Mesendoderm (in vitro differentiated cells): ENCODE measurements around the gene OBP2B.
"Not testable (repeated sequence)": the region's sequence is repeated elsewhere in the genome, so short reads cannot be mapped to it uniquely, and the experiment has no call there.

Experiments
- DNase-seq: peaks from one replicate; pipeline ENCODE4 v3.0.0; 2013
- H2AK5ac ChIP-seq: 2 replicates; pipeline ENCODE4 v1.6.1; 2013; ENCODE audit warnings: low read length, inconsistent platforms
- H2BK120ac ChIP-seq: 2 replicates; pipeline ENCODE4 v1.6.1; 2013; ENCODE audit warnings: low read depth, mild to moderate bottlenecking, low read length, moderate library complexity, mixed read lengths
- H2BK15ac ChIP-seq: replicated peaks from 2 replicates; pipeline ENCODE4 v1.6.1; 2013; ENCODE audit warnings: low read depth, mild to moderate bottlenecking, moderate library complexity
- H2BK5ac ChIP-seq: 2 replicates; pipeline ENCODE4 v1.6.1; 2013; ENCODE audit warnings: low read length, inconsistent platforms
- H3K18ac ChIP-seq: 2 replicates; pipeline ENCODE4 v1.6.1; 2013; ENCODE audit warnings: mild to moderate bottlenecking, low read length, mixed read lengths
- H3K23ac ChIP-seq: one replicate; pipeline ENCODE4 v1.6.1; 2013; ENCODE audit warnings: low read length
- H3K27ac ChIP-seq: 2 replicates; pipeline ENCODE4 v1.5.1; 2013; ENCODE audit warnings: low read depth, mild to moderate bottlenecking, inconsistent platforms, low read length, moderate library complexity
- H3K27me3 ChIP-seq: 2 replicates; pipeline ENCODE4 v1.6.1; 2013; ENCODE audit warnings: low read length, control low read depth, mild to moderate bottlenecking, inconsistent platforms; ENCODE audit not compliant: insufficient read depth, poor library complexity
- H3K36me3 ChIP-seq: 2 replicates; pipeline ENCODE4 v1.6.1; 2013; ENCODE audit warnings: low read length, inconsistent platforms; ENCODE audit not compliant: control insufficient read depth, insufficient read depth
- H3K4ac ChIP-seq: one replicate; pipeline ENCODE4 v1.6.1; 2013; ENCODE audit warnings: low read depth, mild to moderate bottlenecking, low read length, moderate library complexity
- H3K4me1 ChIP-seq: 2 replicates; pipeline ENCODE4 v1.6.1; 2013; ENCODE audit warnings: low read depth, low read length, inconsistent platforms; ENCODE audit not compliant: control insufficient read depth
- H3K4me2 ChIP-seq: 2 replicates; pipeline ENCODE4 v1.6.1; 2013; ENCODE audit warnings: low read length
- H3K4me3 ChIP-seq: 2 replicates; pipeline ENCODE4 v1.5.1; 2013; ENCODE audit warnings: mild to moderate bottlenecking, low read length
- H3K56ac ChIP-seq: one replicate; pipeline ENCODE4 v1.6.1; 2013; ENCODE audit warnings: low read length
- H3K79me1 ChIP-seq: 2 replicates; pipeline ENCODE4 v1.6.1; 2013; ENCODE audit warnings: low read length, inconsistent platforms
- H3K79me2 ChIP-seq: 2 replicates; pipeline ENCODE4 v1.6.1; 2013; ENCODE audit warnings: mild to moderate bottlenecking, low read length; ENCODE audit not compliant: control insufficient read depth, insufficient read depth
- H3K9ac ChIP-seq: 2 replicates; pipeline ENCODE4 v1.6.1; 2013; ENCODE audit warnings: low read length, inconsistent platforms
- H4K5ac ChIP-seq: one replicate; pipeline ENCODE4 v1.6.1; 2013; ENCODE audit warnings: low read length
- H4K8ac ChIP-seq: one replicate; pipeline ENCODE4 v1.6.1; 2013; ENCODE audit warnings: low read depth, mild to moderate bottlenecking, control low read depth, low read length, moderate library complexity
- WGBS: extraction: QIAGEN DNeasy Blood & Tissue Kit; methylation state at CpG from one replicate; pipeline ENCODE4 v1.1.7; 2013; ENCODE audit warnings: low lambda C conversion rate, missing lambda C conversion rate; ENCODE audit not compliant: insufficient coverage; ENCODE audit errors: extremely low coverage; 5-methylcytosine and 5-hydroxymethylcytosine counted together

Gene OBP2B

GRCh38 chr9:133233681-133234432 is 24.8 kb upstream of the OBP2B start:
- H2BK5ac ChIP-seq = no peak overlapping the region
- H4K8ac ChIP-seq = no peak overlapping the region
- H3K4me2 ChIP-seq = no peak overlapping the region
- H3K23ac ChIP-seq = no peak overlapping the region
- H3K36me3 ChIP-seq = no peaks in the 10 kb centered on the region
- H3K27ac ChIP-seq = no peak overlapping the region
- WGBS = no CpG with 5 or more reads among the region's 32 CpGs
- no peaks in the 10 kb centered on the region for H3K27me3 ChIP-seq
- no peak overlapping the region for H3K18ac ChIP-seq
- no peak overlapping the region for H2BK120ac ChIP-seq
- no peak overlapping the region for H2BK15ac ChIP-seq
- no peak overlapping the region for H3K4me3 ChIP-seq
- H3K4ac ChIP-seq = no peak overlapping the region
- H3K79me2 ChIP-seq = no peaks in the 10 kb centered on the region
- H3K9ac ChIP-seq = no peak overlapping the region
- no peaks in the 10 kb centered on the region for H3K4me1 ChIP-seq
- H3K79me1 ChIP-seq = no peaks in the 10 kb centered on the region
- no peak overlapping the region for H4K5ac ChIP-seq
- no peak overlapping the region for H2AK5ac ChIP-seq
- DNase-seq = no peak
- no peak overlapping the region for H3K56ac ChIP-seq

GRCh38 chr9:133231934-133232568 is 23.0 kb upstream of the OBP2B start:
- H3K27ac ChIP-seq, H3K4me3 ChIP-seq, H3K4me1 ChIP-seq, H3K36me3 ChIP-seq, H3K27me3 ChIP-seq, H2BK120ac ChIP-seq, H3K4ac ChIP-seq, H4K8ac ChIP-seq, H2BK15ac ChIP-seq, H3K18ac ChIP-seq, H3K23ac ChIP-seq, H2AK5ac ChIP-seq, H3K79me2 ChIP-seq, H4K5ac ChIP-seq, H3K9ac ChIP-seq, H3K79me1 ChIP-seq, H3K56ac ChIP-seq, H2BK5ac ChIP-seq, H3K4me2 ChIP-seq, DNase-seq: not testable (repeated sequence)
- WGBS = no CpG with 5 or more reads among the region's 24 CpGs

GRCh38 chr9:133230514-133230913 is 21.5 kb upstream of the OBP2B start:
- H3K4me3 ChIP-seq, H3K18ac ChIP-seq, H3K4ac ChIP-seq, H2BK120ac ChIP-seq, H4K5ac ChIP-seq, H3K56ac ChIP-seq, H3K4me2 ChIP-seq, H3K4me1 ChIP-seq, H3K9ac ChIP-seq, H3K23ac ChIP-seq, H4K8ac ChIP-seq, H3K27ac ChIP-seq, H3K27me3 ChIP-seq, H2AK5ac ChIP-seq, H3K79me1 ChIP-seq, H2BK5ac ChIP-seq, DNase-seq, H3K79me2 ChIP-seq, H2BK15ac ChIP-seq, H3K36me3 ChIP-seq: not testable (repeated sequence)
- WGBS = no CpG with 5 or more reads among the region's 7 CpGs

GRCh38 chr9:133230093-133230492 is 21.0 kb upstream of the OBP2B start:
- no peak overlapping the region for H3K4me3 ChIP-seq
- H2BK15ac ChIP-seq = no peak overlapping the region
- H3K36me3 ChIP-seq = no peaks in the 10 kb centered on the region
- WGBS = no CpG with 5 or more reads among the region's 5 CpGs
- no peak overlapping the region for H4K5ac ChIP-seq
- H3K79me1 ChIP-seq = no peaks in the 10 kb centered on the region
- no peaks in the 10 kb centered on the region for H3K27me3 ChIP-seq
- no peaks in the 10 kb centered on the region for H3K79me2 ChIP-seq
- H3K27ac ChIP-seq = no peak overlapping the region
- no peak overlapping the region for H2BK120ac ChIP-seq
- no peak overlapping the region for H3K9ac ChIP-seq
- no peak overlapping the region for H3K4me2 ChIP-seq
- H3K23ac ChIP-seq = no peak overlapping the region
- H3K18ac ChIP-seq = no peak overlapping the region
- no peaks in the 10 kb centered on the region for H3K4me1 ChIP-seq
- H2BK5ac ChIP-seq = no peak overlapping the region
- no peak overlapping the region for H3K56ac ChIP-seq
- H3K4ac ChIP-seq = no peak overlapping the region
- DNase-seq = no peak
- H2AK5ac ChIP-seq = no peak overlapping the region
- no peak overlapping the region for H4K8ac ChIP-seq

- not testable (repeated sequence) for H3K23ac ChIP-seq, H3K56ac ChIP-seq, H2BK5ac ChIP-seq, H2BK120ac ChIP-seq, H3K4ac ChIP-seq, H3K9ac ChIP-seq, H3K4me2 ChIP-seq, H3K79me1 ChIP-seq, H4K5ac ChIP-seq, H3K79me2 ChIP-seq, H3K27me3 ChIP-seq, H3K18ac ChIP-seq, H3K4me3 ChIP-seq, H3K36me3 ChIP-seq, H3K4me1 ChIP-seq, H2BK15ac ChIP-seq, H2AK5ac ChIP-seq, DNase-seq, H4K8ac ChIP-seq, H3K27ac ChIP-seq
- WGBS = no CpG with 5 or more reads among the region's 22 CpGs
Observed at GRCh38 chr9:133228474-133229193, 19.6 kb upstream of the OBP2B start.
